HG03196 (cell line): ENCODE measurements around the gene KCTD19.

Experiments
- ATAC-seq: cut with Tn5 transposase; IDR thresholded peaks from one replicate; pipeline ENCODE4 v1.9.1; 2021; ENCODE audit not compliant: unreplicated experiment

Gene KCTD19

DNA sequence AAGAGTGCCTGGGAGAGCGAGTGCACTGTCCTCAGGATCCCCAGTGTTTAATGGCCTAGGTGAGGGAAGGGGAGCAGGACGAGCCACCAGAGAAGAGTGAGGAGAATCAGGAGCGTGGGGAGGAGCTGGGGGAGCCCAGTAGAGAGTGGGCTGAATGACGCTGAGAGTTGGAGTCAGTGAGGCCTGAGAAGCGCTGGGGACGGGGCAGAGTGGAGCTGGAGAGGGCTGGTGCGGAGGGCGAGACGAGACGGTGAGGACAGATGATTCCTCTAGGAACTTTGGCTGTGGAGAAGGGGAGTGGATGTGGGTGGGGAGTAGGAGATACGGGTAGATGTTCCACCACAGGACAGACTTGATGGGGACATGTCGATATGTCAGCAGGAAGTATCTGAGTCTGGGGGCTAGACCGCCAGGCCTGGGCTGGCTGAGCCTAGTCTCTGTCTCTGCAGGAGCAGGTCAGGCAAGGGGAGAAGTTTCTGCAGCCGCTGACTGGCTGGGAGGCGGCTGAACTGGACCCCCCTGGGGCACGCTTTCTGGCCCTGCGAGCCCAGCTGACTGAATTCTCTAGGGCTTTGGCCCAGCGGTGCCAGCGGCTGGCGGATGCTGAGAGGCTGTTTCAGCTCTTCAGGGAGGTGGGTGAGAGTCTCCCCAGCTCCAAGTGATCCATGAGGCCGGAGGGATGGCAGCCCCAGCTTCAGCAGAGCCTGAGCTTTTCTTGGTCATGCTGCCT, 42.5 kb downstream of the KCTD19 start:
- ATAC-seq = no peak

DNA sequence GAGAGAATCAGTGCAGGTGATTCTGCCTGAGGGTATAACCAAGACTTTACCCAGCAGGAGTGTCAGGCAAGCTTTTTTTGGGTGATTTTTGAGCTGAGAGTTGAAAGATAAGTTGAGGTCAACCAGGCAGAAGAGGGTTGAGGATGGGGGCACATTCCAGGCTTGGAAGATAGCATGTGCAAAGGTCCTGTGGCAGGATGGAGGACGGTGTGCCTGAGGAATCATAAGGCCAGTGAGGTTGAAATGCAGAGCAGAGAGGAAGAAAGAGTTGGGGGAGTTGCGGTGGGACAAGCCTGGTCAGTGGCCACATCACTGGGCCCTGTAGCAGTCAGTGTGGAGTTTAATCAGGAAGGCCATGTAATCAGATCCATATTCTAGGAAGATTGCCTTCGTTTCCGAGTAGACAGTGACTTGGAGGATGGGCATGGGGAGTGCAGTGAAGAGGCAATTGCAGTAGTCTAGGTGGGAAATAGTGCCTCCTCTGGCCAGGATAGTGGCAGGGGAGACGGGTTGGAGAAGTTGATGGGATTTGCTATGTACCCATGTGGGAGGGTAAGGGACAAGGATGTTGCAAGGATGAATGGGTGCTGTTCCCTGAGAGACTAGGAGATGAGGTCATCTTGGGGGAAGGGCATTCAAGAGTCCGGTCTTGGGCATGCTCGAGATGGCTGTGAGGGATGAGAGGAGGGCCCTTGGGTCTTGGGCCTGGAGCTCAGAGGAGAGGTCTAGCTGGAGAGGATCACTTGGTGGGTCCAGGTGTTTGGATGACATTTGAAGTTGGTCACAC, 43.3 kb downstream of the KCTD19 start:
- ATAC-seq = no peak

DNA sequence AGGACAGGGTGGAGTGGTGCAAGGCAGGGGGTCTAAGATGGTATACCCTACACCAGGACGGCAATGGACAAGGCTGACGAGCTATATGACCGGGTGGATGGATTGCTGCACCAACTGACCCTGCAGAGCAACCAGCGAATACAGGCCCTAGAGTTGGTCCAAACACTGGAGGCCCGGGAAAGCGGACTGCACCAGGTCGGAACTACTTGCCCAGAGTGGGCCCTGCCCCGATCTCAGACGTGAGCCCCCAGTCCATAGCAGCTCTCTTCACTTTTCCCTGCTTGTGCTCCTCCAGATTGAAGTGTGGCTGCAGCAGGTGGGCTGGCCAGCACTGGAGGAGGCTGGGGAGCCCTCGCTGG, 44.1 kb downstream of the KCTD19 start:
- no peak for ATAC-seq

DNA sequence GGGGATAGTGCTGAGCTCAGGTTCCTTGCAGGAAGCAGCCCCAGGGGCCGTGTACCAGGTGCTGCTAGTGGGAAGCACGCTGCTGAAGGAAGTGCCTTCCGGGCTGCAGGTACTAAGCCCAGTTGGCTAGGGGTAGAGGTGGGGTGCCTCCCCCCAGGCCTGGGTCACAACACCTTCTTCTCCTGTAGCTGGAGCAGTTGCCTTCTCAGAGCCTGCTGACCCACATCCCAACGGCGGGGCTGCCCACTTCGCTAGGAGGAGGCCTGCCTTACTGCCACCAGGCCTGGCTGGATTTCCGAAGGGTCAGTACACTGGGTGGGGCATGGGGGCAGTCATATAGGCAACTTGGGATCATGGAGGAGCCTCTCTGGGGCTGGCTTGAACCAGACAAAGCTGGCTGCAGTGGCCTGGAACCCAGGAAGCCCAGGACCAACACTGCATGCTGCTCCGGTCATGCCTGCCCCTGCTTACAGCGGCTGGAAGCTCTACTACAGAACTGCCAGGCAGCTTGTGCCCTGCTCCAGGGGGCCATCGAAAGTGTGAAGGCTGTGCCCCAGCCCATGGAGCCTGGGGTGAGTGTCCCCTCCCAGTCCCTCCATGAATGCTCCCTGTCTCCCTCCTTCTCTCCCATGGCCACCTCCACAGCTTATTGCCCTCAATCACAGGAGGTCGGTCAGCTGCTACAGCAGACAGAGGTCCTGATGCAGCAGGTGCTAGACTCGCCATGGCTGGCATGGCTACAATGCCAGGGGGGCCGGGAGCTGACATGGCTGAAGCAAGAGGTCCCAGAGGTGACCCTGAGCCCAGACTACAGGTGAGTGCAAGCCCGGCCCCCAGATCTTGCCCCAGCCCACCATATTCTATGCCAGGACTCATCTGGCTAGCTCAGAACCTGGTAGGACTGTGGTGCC, 44.8 kb downstream of the KCTD19 start:
- ATAC-seq = no peak

DNA sequence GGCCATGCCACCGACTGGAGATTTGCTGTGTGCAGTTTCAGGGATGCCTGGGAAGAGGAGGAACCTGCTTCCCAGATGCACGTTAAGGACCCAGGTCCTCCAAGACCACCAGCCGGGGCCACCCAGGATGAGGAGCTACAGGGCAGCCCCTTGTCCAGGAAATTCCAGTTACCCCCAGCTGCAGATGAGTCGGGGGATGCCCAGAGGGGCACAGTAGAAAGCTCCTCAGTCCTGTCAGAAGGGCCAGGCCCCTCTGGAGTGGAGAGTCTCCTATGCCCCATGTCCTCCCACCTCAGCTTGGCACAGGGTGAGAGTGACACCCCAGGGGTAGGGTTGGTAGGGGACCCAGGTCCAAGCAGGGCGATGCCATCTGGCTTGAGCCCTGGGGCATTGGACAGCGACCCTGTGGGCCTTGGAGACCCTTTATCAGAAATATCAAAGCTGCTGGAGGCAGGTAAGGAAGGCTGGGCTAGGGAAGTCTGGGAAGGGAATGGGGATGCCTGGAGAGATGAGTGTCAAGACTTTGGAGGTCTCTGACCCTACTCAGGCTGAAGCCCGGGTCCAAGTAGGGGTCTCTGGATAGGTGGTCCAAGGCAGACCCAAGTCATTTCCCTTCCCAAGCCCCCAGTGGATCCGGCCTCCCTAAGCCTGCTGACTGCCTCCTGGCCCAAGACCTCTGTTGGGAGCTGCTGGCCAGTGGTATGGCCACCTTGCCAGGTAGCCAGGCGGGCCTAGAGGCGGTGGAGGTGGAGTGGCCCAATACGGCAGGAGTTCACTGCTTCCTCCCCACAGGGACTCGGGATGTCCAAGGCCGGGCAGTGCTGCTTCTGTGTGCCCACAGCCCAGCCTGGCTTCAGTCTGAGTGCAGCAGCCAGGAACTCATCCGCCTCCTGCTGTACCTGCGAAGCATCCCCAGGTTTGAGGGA, 46.2 kb downstream of the KCTD19 start:
- ATAC-seq = no peak

DNA sequence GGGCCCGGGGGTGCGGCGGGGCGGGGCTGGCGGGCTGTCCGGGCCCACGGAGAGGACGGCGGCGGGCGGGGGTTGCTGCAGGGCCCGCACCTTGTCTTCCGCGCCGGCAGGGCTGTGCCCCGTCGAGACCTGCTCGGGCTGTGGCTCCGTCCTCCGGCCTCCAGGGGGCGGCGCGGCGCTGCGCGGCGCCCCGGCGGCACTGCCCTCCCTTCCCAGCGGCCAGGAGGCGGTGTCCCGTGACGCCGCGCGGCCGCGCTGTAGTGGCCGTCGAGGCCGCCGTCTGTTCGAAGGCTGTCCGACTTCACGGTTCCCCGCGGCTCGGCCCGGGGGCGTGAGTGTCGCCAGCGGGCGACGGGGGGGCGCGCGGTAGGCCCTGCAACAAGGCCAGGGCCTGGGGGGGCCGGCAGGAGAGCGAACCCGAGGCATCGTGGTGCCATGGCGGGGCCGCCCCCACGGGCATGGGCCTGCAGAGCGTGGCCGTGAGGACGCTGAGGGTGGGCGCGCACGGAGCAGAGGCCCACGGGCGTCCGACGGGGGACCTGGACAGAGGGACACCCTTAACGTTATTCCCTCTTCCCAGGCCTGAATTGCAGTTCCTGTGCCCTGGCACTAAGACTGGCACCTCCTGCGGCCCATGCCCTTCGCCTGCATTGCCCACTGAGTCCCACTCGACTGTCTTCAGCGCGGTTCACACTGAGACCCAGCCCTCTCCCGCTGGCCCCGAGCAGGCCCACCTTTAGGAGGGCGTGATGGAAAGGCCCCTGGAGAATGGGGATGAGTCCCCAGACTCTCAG, 47.0 kb downstream of the KCTD19 start, which contains the start of gene PLEKHG4:
TSS of gene PLEKHG4 (plus strand) at position 237 of the 794 bp plus-strand sequence. CDS start at position 750, 513 bp downstream.
- ATAC-seq = peak; percentile 51

DNA sequence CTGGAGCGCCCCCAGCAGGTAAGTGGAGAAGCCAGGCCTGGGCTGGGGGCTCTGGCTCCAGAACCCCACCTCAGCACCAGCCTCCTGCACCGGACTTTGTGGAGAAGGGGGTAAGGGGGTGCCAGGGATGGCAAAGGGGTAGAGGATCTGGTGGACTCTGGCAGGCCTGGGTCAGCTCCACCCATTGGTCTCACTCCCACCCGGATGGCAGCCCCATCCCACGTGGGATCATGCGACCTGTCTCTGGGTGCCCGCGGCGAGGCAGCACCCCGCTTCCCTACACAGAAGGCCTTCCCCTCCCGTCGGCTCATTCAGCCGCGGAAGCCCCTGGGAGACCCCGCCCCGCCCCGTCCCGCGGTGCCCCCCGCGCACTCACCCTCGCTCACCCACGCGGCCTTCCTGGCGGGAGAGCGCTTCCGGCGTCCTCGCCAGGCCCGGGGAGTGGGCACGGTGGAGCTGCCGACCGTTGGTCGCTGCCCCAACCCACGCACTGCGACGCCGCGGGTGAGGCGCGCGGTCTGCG, 47.7 kb downstream of the KCTD19 start:
- ATAC-seq = peak; percentile 32

DNA sequence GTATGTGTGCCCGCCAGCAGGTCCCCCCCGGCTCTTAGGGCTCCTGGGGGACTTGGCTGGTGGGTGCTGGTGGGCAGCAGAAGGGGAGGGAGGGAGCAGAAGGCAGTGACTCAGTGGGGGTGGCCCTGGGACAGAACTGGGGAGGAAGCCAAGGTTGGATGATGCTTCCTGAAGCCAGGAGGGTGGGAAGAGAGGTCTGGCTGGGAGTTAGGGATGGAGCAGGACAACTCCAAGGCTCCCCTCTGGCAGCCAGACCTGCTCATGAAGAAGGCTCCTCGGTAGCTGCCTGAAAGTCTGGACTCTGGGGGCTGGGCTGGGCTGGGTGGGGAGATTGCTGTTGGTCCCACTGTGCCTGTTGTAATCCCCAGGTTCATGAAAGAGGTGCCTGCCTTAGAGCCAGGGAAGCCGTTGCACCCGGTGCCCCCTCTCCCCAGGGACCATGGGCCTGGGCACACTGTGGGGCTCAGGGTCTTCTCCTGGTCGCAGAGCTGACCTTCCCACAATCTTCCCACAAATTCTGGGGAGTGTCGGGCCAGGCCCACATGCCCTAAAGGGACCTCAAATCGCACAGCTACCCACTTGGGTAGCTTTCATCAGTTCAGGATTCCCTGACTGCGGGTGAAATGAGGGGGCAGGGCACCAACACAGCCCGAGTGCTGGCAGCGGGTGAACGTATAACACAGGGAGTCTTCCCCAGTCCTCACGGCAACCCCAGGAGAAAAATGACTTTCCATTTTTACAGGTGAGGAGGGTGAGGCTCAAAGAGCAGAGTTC, 48.4 kb downstream of the KCTD19 start:
- ATAC-seq = no peak

DNA sequence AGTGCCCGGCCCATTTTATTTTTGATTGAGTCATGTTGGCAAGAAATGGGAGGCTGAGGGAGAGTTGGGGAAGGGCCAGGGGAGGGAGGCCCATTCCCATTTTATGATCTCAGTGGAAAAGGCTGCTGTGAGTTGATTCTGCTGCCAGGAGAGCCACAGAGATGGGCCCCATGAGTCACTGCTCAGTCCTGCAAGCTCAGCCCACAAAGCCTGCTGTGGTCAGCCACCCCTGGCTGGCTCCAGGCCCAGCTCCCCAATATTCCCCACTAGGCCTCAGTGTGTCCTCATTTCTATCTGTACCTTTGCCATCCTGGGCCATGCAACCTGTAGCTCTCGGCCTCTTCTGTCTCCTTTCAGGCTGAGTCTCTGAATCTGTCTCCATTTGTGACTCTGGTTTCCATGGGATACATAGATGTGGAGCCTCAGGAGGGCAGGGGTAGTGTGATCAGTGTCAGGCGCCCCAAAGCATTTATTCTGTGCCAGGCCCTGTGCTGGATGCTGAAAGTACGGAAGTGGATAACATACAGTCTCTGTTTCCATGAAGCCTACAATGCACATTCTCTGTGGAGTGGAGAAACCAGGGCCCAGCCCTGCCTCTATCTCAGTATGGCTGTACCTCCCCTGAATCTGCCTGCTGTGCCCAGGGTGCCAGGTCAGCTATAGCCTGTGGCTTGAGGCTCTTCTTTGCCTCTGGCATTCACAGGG, 49.1 kb downstream of the KCTD19 start:
- ATAC-seq = no peak

DNA sequence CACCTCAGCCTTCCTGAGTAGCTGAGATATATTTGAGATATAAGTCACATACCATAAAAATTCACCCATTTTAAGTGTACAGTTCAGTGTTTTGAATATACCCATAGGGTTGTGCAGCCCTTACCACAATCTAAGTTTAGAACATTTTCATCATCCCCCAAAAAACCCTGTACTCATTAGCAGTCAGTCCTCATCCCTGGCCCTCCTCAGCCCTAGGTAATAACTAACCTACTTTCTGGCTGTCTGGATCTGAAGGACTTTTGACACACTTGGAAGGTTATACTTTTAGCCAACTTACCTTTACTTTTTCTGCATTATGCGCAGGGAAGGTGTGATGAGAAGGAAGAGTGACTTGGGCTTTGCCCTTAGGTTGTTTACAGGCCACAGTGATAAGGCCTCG, 51.2 kb downstream of the KCTD19 start:
- ATAC-seq = no peak

DNA sequence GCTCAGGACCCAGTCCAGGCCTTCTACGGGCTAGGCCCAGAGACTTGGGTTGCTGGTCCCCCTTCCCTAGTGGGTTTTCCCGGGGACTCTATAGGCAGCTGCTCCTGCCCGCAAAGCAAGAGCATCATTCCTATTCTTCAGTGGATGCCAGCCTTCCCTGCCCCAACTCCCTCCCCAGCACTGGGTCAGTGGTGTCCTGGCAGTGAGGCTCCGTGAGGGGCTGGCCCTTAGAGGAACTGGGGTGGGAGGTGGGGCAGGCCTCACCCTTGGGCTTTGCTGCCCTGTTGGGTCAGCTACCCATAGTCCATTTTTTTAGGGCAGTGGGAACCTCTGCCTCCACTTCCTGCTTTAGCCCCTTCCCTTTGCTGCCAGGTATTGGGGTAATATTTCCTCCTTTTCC, 55.1 kb downstream of the KCTD19 start:
- ATAC-seq = no peak

DNA sequence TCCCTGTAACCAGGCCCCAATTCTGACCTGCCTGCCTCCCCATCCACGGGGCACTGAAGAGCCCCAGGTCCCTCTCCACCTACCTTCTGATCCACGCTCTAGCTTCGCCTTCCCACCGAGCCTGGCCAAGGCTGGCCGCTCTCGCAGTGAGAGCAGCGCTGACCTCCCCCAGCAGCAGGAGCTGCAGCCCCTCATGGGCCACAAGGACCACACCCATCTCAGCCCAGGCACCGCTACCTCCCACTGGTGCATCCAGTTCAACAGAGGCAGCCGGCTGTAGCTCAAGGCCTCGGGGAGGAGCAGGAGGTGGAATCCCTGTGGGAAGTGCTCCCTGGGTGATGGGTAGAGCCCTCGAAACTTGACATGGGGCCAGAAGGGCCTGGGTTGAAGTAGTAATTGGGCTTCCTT, 55.6 kb downstream of the KCTD19 start:
- ATAC-seq = no peak

DNA sequence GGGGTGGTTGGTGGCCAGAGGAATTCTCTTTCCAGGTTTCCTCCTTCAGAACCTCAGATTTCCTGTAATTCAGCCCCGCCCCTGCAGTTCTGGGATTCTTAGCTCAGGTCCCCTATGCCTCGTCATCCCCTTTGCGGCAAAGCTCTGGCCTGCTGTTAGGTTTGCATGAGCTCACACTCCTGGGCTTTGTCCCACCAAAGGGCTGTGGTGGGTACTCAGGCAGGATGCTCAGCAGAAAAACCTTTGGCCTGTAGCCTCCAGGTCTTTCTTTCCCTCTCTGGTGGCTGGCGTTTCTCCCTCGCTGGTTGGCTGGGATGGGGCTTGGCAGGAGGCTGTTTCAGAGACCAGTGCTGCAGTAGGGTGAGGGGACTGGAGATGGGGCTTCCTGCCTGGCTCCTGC, 56.8 kb downstream of the KCTD19 start:
- ATAC-seq = no peak

DNA sequence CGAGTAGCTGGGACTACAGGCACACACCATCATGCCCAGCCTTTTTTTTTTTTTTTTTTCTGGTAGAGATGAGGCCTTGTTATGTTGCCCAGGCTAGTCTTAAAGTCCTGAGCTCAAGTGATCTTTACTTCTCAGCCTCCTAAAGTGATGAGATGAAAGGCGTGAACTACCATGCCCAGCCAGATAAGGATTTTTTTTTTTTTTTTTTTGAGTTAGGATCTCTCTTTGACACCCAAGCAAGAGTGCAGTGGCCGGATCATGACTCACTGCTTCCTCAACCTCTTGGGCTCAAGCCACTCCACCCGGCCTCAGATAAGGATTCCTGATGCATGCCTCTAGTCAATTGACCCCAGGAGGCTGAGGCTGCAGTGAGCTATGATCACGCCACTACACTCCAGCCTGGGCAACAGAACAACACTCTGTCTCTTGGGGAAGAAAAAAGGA, 58.4 kb downstream of the KCTD19 start:
- no peak for ATAC-seq

DNA sequence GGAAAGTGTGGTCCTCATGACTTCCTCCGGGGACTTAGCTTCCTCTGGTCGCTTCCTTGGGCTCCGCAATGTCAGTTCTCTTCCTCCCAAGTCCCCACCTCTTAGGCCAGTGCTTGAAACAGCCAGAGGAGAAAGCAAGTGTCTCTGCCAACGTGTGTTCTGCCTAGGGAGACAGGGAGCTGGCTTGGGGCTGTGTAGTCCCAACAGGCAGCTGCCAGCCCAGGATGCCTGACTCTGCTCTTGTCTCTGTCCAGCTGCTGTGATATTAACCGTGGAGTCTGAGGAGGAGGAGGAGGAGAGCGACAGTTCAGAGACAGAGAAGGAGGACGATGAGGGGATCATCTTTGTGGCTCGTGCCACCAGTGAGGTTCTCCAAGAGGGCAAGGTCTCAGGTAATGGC, 60.7 kb downstream of the KCTD19 start:
- ATAC-seq = no peak

DNA sequence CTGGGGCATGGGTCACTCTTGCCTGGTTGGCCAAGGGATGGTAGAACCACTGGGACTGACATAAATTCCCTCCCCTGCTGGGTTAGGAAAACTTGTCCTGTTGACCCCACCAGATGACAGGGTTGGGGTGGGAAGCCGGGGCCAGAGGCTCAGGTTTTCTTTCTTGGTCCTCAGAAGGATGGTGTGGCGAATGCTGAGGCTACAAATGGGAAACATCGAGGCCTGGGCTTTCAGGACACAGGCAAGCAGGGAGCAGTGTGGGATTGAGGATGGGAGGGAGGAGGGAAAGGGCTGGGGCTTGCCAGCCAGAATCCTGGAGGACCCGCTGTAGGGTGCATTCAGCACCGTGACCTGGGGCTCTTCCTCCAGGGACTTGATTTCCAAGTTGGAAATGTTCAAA, 61.7 kb downstream of the KCTD19 start:
- no peak for ATAC-seq

DNA sequence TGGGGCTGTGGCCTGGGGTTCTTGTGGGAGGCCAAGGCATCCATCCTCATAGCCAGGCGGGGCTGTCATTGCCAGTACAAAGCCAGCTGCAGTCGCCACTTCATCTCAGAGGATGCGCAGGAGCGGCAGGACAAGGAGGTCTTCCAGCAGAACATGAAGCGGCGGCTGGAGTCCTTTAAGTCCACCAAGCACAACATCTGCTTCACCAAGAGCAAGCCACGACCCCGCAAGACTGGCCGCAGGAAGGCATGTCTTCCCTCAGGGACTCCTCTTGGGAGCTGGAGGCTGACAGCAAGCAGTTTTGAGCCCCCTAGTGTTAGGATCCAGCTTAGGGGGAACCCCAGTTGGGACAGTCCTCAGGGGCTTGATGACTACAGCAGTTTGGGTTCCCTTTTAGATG, 62.3 kb downstream of the KCTD19 start:
- no peak for ATAC-seq

DNA sequence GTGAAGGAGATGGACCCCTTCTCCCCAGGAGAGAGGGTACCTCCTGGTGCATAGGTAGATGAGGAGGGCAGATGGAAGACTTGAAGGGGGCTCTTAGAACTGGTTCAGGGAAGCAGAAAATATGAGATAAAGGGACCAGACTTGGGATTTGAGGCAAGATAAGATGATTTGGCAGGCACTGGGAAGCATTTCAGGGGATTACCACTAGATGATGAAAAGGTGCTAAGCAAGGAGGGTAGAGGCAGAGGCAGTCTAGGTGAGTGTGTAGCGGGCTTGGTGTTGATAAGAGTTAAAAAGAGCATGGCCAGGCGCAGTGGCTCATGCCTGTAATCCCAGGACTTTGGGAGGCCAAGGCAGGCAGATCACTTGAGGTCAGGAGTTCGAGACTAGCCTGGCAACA, 63.3 kb downstream of the KCTD19 start:
- ATAC-seq = no peak
